MM.1S (cell line): ENCODE data around the gene CHMP5.

Experiments
- EZH2 ChIP-seq: fragments of 300-600 bp; sonication (generic); optimal IDR thresholded peaks from 2 replicates; pipeline ENCODE3; 2017; ENCODE audit warnings: low read depth, mild to moderate bottlenecking, antibody characterized with exemption, low read length, mixed read lengths
- EZH2phosphoT487 ChIP-seq: fragments of 300-600 bp; sonication (generic); IDR thresholded peaks from 2 replicates; pipeline ENCODE4 v1.6.1; 2018; ENCODE audit warnings: antibody characterized with exemption, low read length
- TF ChIP-seq, protein P1 (sequence below): fragments of 300-600 bp; sonication (generic); IDR thresholded peaks from 2 replicates; pipeline ENCODE4 v1.5.1; 2016; ENCODE audit warnings: antibody characterized with exemption, low read length, mixed read lengths

DNA sequence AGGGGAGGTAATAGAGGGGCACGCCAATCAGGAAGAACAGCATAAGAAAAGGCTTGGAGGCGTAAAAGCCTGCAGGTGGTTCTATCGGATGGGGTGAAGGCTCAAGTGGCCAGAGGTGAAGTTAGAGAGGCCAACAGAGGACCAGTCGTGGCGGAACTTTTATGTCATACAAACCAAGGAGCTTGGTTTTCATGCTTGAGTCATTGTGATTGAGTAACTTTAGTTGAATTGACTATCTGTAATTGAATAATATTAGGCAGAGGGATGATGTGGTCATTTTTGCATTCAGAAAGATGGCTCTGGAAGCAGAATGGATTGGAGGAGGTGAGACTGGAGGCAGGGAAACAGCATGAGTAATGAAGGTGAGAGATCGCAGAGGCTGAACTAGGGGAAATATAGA lies 32.0 kb upstream of the CHMP5 start:
- TF ChIP-seq, protein P1, sequence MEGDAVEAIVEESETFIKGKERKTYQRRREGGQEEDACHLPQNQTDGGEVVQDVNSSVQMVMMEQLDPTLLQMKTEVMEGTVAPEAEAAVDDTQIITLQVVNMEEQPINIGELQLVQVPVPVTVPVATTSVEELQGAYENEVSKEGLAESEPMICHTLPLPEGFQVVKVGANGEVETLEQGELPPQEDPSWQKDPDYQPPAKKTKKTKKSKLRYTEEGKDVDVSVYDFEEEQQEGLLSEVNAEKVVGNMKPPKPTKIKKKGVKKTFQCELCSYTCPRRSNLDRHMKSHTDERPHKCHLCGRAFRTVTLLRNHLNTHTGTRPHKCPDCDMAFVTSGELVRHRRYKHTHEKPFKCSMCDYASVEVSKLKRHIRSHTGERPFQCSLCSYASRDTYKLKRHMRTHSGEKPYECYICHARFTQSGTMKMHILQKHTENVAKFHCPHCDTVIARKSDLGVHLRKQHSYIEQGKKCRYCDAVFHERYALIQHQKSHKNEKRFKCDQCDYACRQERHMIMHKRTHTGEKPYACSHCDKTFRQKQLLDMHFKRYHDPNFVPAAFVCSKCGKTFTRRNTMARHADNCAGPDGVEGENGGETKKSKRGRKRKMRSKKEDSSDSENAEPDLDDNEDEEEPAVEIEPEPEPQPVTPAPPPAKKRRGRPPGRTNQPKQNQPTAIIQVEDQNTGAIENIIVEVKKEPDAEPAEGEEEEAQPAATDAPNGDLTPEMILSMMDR = no peak
- TF ChIP-seq EZH2phosphoT487 (no peak), EZH2 (no peak)
